PC-9 (cell line): ENCODE results near the gene ARFGAP1.

Experiments used
- EZH2 ChIP-seq: fragments of 200-600 bp; sonication (generic); IDR thresholded peaks from 2 replicates; pipeline ENCODE4 v1.8.0; 2017; ENCODE audit warnings: antibody characterized with exemption, low read depth
- TF ChIP-seq, protein P1 (sequence below): fragments of 200-600 bp; sonication (generic); conservative IDR thresholded peaks from 2 replicates; pipeline ENCODE4 v1.6.1; 2017; ENCODE audit warnings: mixed run types, antibody characterized with exemption, mild to moderate bottlenecking, moderate library complexity

DNA sequence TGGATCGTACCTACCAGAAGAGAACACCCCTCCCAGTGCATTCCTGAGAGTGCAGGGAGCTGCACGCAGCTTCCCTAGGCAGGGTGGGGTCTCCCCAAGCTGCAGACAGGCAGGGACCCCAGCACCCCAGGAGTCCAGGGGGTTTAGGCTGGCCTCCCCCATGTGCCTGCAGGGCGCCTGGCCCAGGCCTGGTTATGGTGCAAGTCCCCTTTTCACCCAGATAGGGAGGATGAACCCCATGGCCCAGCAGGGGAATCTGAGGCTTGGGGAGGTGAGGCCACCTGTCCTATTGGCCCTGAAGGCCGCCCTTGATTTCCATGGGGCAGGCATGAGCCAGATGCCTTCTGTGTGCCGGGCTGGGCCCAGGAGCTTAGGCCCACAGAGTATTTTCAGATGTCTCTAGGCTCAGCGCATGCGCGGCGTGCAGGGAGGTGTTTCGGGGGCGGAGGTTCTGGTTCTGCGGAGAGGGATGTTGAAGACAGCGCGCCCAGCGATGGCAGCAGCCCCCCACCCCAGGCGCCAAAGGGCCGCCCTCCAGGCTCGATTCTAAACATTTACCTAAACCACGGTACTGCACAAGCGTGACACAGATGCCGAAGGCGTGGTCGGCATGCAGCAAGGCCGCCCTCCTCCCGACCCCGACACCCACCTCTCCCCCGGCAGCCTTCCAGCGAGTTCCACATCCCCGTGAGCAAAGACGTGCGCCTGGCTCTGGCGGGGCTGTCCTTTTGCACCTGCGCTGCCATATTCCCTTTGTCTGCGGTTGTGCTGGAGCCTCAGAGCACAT, 49.7 kb downstream of the ARFGAP1 start:
- TF ChIP-seq, protein P1, sequence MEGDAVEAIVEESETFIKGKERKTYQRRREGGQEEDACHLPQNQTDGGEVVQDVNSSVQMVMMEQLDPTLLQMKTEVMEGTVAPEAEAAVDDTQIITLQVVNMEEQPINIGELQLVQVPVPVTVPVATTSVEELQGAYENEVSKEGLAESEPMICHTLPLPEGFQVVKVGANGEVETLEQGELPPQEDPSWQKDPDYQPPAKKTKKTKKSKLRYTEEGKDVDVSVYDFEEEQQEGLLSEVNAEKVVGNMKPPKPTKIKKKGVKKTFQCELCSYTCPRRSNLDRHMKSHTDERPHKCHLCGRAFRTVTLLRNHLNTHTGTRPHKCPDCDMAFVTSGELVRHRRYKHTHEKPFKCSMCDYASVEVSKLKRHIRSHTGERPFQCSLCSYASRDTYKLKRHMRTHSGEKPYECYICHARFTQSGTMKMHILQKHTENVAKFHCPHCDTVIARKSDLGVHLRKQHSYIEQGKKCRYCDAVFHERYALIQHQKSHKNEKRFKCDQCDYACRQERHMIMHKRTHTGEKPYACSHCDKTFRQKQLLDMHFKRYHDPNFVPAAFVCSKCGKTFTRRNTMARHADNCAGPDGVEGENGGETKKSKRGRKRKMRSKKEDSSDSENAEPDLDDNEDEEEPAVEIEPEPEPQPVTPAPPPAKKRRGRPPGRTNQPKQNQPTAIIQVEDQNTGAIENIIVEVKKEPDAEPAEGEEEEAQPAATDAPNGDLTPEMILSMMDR, result no peak
- no peak for TF ChIP-seq EZH2
